Ishikawa (cell line): ENCODE results near the gene IL12RB1.

ENCODE experiments used
- CEBPB ChIP-seq: IDR thresholded peaks from 2 replicates; pipeline ENCODE4 v1.6.1; 2012
- CREB1 ChIP-seq: IDR thresholded peaks from 2 replicates; pipeline ENCODE4 v1.6.1; 2012; ENCODE audit warnings: low read depth
- FOXM1 ChIP-seq: IDR thresholded peaks from 2 replicates; pipeline ENCODE4 v1.6.1; 2012; ENCODE audit warnings: low read depth, borderline replicate concordance
- TCF12 ChIP-seq: IDR thresholded peaks from 2 replicates; pipeline ENCODE4 v1.6.1; 2012; ENCODE audit warnings: low read depth
- TEAD4 ChIP-seq: IDR thresholded peaks from 2 replicates; pipeline ENCODE4 v1.6.1; 2012
- USF1 ChIP-seq: IDR thresholded peaks from 2 replicates; pipeline ENCODE4 v1.6.1; 2012

- TF ChIP-seq CEBPB (no peak), USF1 (no peak), TEAD4 (no peak), CREB1 (no peak), FOXM1 (no peak), TCF12 (no peak)
These were observed 30.8 kb downstream of the IL12RB1 start for GRCh38 chr19:18055967-18056366.
